KMS-11 (cell line): ENCODE data around the gene PYGO2.

ENCODE experiments used
- H2AFZ ChIP-seq: fragments of 200-600 bp; sonication (generic); 2 replicates; pipeline ENCODE4 v1.6.1; 2016; ENCODE audit warnings: antibody characterized with exemption, mixed run types, low read depth
- H3K27ac ChIP-seq: fragments of 200-600 bp; sonication (generic); 2 replicates; pipeline ENCODE4 v1.6.1; 2016; ENCODE audit warnings: mild to moderate bottlenecking, mixed run types
- H3K27me3 ChIP-seq: fragments of 200-600 bp; sonication (generic); 2 replicates; pipeline ENCODE4 v1.6.1; 2017; ENCODE audit warnings: mild to moderate bottlenecking, low read depth, mixed run types, moderate library complexity; ENCODE audit not compliant: insufficient read depth
- H3K36me3 ChIP-seq: fragments of 200-600 bp; sonication (generic); 2 replicates; pipeline ENCODE4 v1.6.1; 2017; ENCODE audit warnings: mild to moderate bottlenecking, mixed run types; ENCODE audit not compliant: insufficient read depth
- H3K4me1 ChIP-seq: fragments of 200-600 bp; sonication (generic); 2 replicates; pipeline ENCODE4 v1.6.1; 2016; ENCODE audit warnings: mild to moderate bottlenecking, low read depth, mixed run types; ENCODE audit not compliant: poor library complexity, severe bottlenecking
- H3K4me2 ChIP-seq: fragments of 200-600 bp; sonication (generic); 2 replicates; pipeline ENCODE4 v1.7.0; 2016; ENCODE audit warnings: mild to moderate bottlenecking, mixed run types
- H3K4me3 ChIP-seq: fragments of 200-600 bp; sonication (generic); IDR thresholded peaks from 2 replicates; pipeline ENCODE4 v1.6.1; 2017; ENCODE audit warnings: low read depth, low read length, mixed read lengths; ENCODE audit not compliant: insufficient read depth
- H3K79me2 ChIP-seq: fragments of 200-600 bp; sonication (generic); 2 replicates; pipeline ENCODE4 v1.6.1; 2016; ENCODE audit warnings: low read depth, mixed run types; ENCODE audit not compliant: insufficient read depth
- H3K9ac ChIP-seq: fragments of 200-600 bp; sonication (generic); 2 replicates; pipeline ENCODE4 v1.6.1; 2016; ENCODE audit warnings: mild to moderate bottlenecking, mixed run types
- H4K20me1 ChIP-seq: fragments of 200-600 bp; sonication (generic); 2 replicates; pipeline ENCODE4 v1.6.1; 2016; ENCODE audit warnings: mild to moderate bottlenecking, mixed run types; ENCODE audit not compliant: insufficient read depth
- CTCF ChIP-seq: fragments of 200-600 bp; sonication (generic); conservative IDR thresholded peaks from 2 replicates; pipeline ENCODE4 v1.6.1; 2017; ENCODE audit warnings: low read depth, mild to moderate bottlenecking, antibody characterized with exemption, low read length, moderate library complexity, mixed read lengths

The PYGO2 gene

GRCh38 chr1:155009221-155009711 lies 47.7 kb upstream of the PYGO2 start:
- no peaks in the 10 kb centered on the region for H4K20me1 ChIP-seq
- peaks cover 43% of the 10 kb centered on the region for H3K79me2 ChIP-seq
- no peak for TF ChIP-seq CTCF
- no peak overlapping the region for H3K4me2 ChIP-seq
- no peak overlapping the region for H3K9ac ChIP-seq
- no peaks in the 10 kb centered on the region for H3K27me3 ChIP-seq
- H3K4me1 ChIP-seq, result peaks cover 31% of the 10 kb centered on the region
- no peak overlapping the region for H3K4me3 ChIP-seq
- H3K27ac ChIP-seq, result no peak overlapping the region
- H2AFZ ChIP-seq, result no peak overlapping the region
- H3K36me3 ChIP-seq, result no peaks in the 10 kb centered on the region; the same call in 1 of the 2 replicates

GRCh38 chr1:155008015-155008941 lies 46.7 kb upstream of the PYGO2 start:
- Histone ChIP-seq H3K36me3 (no peaks in the 10 kb centered on the region; the same call in 1 of the 2 replicates), H3K4me3 (no peak overlapping the region), H4K20me1 (no peaks in the 10 kb centered on the region), H3K4me1 (peaks cover 34% of the 10 kb centered on the region), H3K9ac (no peak overlapping the region), H3K79me2 (peaks cover 53% of the 10 kb centered on the region), H3K27me3 (no peaks in the 10 kb centered on the region), H3K27ac (no peak overlapping the region), H3K4me2 (no peak overlapping the region), H2AFZ (no peak overlapping the region)
- no peak for TF ChIP-seq CTCF

GRCh38 chr1:155007251-155007828 lies 45.8 kb upstream of the PYGO2 start:
- Histone ChIP-seq H2AFZ (no peak overlapping the region), H3K27me3 (no peaks in the 10 kb centered on the region), H3K4me3 (peak overlapping the region; percentile 33), H4K20me1 (no peaks in the 10 kb centered on the region), H3K27ac (no peak overlapping the region), H3K36me3 (no peaks in the 10 kb centered on the region; the same call in 1 of the 2 replicates), H3K79me2 (peaks cover 60% of the 10 kb centered on the region), H3K9ac (no peak overlapping the region), H3K4me1 (peaks cover 34% of the 10 kb centered on the region), H3K4me2 (no peak overlapping the region; the same call in 1 of the 2 replicates)
- TF ChIP-seq CTCF, result no peak

- no peak for TF ChIP-seq CTCF
- peak overlapping the region; percentile 23; the same call in 1 of the 2 replicates for H3K27ac ChIP-seq
- H3K9ac ChIP-seq, result no peak overlapping the region
- H3K79me2 ChIP-seq, result peaks cover 60% of the 10 kb centered on the region
- H2AFZ ChIP-seq, result no peak overlapping the region
- peaks cover 34% of the 10 kb centered on the region for H3K4me1 ChIP-seq
- no peaks in the 10 kb centered on the region for H4K20me1 ChIP-seq
- H3K4me3 ChIP-seq, result peak overlapping the region; percentile 33
- no peaks in the 10 kb centered on the region for H3K27me3 ChIP-seq
- no peaks in the 10 kb centered on the region; the same call in 1 of the 2 replicates for H3K36me3 ChIP-seq
- H3K4me2 ChIP-seq, result no peak overlapping the region; the same call in 1 of the 2 replicates
Observed at GRCh38 chr1:155006601-155007101, 45.1 kb upstream of the PYGO2 start.
